Gastroesophageal sphincter (tissue), 4 donors: ENCODE measurements around the gene CFAP251. TPM values are rescaled to one million over a fixed set of nuclear protein-coding genes. Genes with fewer than 3 reads are reported as not detected.
"Not testable (repeated sequence)": the region's sequence is repeated elsewhere in the genome, so short reads cannot be mapped to it uniquely, and the experiment has no call there.

Experiments
- ATAC-seq: fragments of 150-250 bp; one replicate; pipeline ENCODE4 v1.9.1; 2016; ENCODE audit warnings: mild to moderate bottlenecking, moderate library complexity
- H3K27ac ChIP-seq, 4 donors: fragments of 200-600 bp; sonication (generic) in 3 of 4; 1 replicate in 3 of 4; 2 replicates in 1 of 4; pipeline ENCODE4 v1.5.1; 2016 to 2019
- H3K27me3 ChIP-seq: fragments of 200-600 bp; sonication (generic); one replicate; pipeline ENCODE4 v1.5.1; 2019
- H3K36me3 ChIP-seq, 2 donors: fragments of 200-600 bp; sonication (generic); one replicate each; pipeline ENCODE4 v1.5.1; 2019; ENCODE audit warnings: control low read depth in 1 of 2
- H3K4me1 ChIP-seq, 3 donors: fragments of 200-600 bp; sonication (generic); 1 replicate in 2 of 3; 2 replicates in 1 of 3; pipeline ENCODE4 v1.5.1; 2016 to 2019; ENCODE audit warnings: control low read depth in 2 of 3
- H3K4me3 ChIP-seq, 2 donors: fragments of 200-600 bp; sonication (generic); one replicate each; pipeline ENCODE4 v1.5.1; 2019; ENCODE audit warnings: mild to moderate bottlenecking in 1 of 2, moderate library complexity in 1 of 2
- H3K9me3 ChIP-seq, 3 donors: fragments of 200-600 bp; sonication (generic); one replicate each; pipeline ENCODE4 v1.5.1; 2017 to 2019; ENCODE audit warnings: control low read depth in 2 of 3
- CTCF ChIP-seq, 4 experiments: fragments of 200-600 bp in 2 of 4; fragments of 450-650 bp in 2 of 4; sonication (generic) in 1 of 4; IDR thresholded peaks; one replicate each; pipeline ENCODE4 v1.5.1; 2017 to 2019; ENCODE audit warnings: antibody characterized with exemption in 4 of 4, mild to moderate bottlenecking in 2 of 4, moderate library complexity in 2 of 4
- EP300 ChIP-seq: sonication (generic); formaldehyde crosslinking; IDR thresholded peaks from one replicate; pipeline ENCODE4 v1.6.1; 2017; ENCODE audit warnings: antibody characterized with exemption, mild to moderate bottlenecking
- POLR2A ChIP-seq, 2 donors: fragments of 450-650 bp; IDR thresholded peaks; one replicate each; pipeline ENCODE4 v1.6.1; 2017; ENCODE audit warnings: antibody characterized with exemption in 2 of 2, mild to moderate bottlenecking in 2 of 2, moderate library complexity in 1 of 2
- POLR2AphosphoS5 ChIP-seq: sonication (generic); formaldehyde crosslinking; IDR thresholded peaks from one replicate; pipeline ENCODE4 v1.6.1; 2017; ENCODE audit warnings: antibody characterized with exemption
- WGBS, 2 donors: methylation state at CpG; one replicate each; pipeline ENCODE4 v1.1.5; 2018; ENCODE audit warnings: low coverage in 1 of 2; 5-methylcytosine and 5-hydroxymethylcytosine counted together
- total RNA-seq, 4 donors: library from RNA; depleted of rRNA; stranded (reverse); fragments of >200 nt; gene quantifications; one replicate each; pipeline ENCODE4 v1.1.0, GENCODE V29; 2016

CFAP251 gene
- total RNA-seq, 4 donors from 2014 or later, result 0.35 to 1.9 (median 1.2) TPM

GRCh38 chr12:121982950-121983349 is 64.6 kb downstream of the CFAP251 start:
- Histone ChIP-seq H3K27me3 (no peaks in the 10 kb centered on the region), H3K27ac (no peak overlapping the region), H3K4me3 (no peak overlapping the region), H3K36me3 (no peaks in the 10 kb centered on the region), H3K4me1 (no peaks in the 10 kb centered on the region), H3K9me3 (no peaks in the 10 kb centered on the region)
- no peak for ATAC-seq
- WGBS, 2 donors, result 86 to 93% methylated on average over 3 of the region's 6 CpGs
- TF ChIP-seq POLR2A (IDR thresholded peaks at IDR 0.05), result no peak
- no peak for TF ChIP-seq CTCF (IDR thresholded peaks at IDR 0.05)
- TF ChIP-seq POLR2AphosphoS5, result no peak
- no peak for TF ChIP-seq EP300

- ATAC-seq, result no peak
- no peaks in the 10 kb centered on the region for H3K36me3 ChIP-seq
- 56 to 71% methylated on average over 11 to 13 of the region's 13 CpGs for WGBS, 2 donors
- H3K9me3 ChIP-seq, result no peaks in the 10 kb centered on the region
- H3K27ac ChIP-seq, result no peak overlapping the region
- no peaks in the 10 kb centered on the region for H3K27me3 ChIP-seq
- no peaks in the 10 kb centered on the region for H3K4me1 ChIP-seq
- no peak for TF ChIP-seq POLR2AphosphoS5
- no peak for TF ChIP-seq CTCF (IDR thresholded peaks at IDR 0.05)
- H3K4me3 ChIP-seq, result no peak overlapping the region
Observed at GRCh38 chr12:121983536-121984210, 65.3 kb downstream of the CFAP251 start.

- TF ChIP-seq POLR2A (IDR thresholded peaks at IDR 0.05) (no peak), EP300 (no peak), CTCF (IDR thresholded peaks at IDR 0.05) (no peak), POLR2AphosphoS5 (no peak)
- WGBS, 2 donors, result 60 to 62% methylated on average over 5 to 7 of the region's 14 CpGs
- no peaks in the 10 kb centered on the region for H3K36me3 ChIP-seq
- no peaks in the 10 kb centered on the region for H3K27me3 ChIP-seq
- no peak for ATAC-seq
- no peak overlapping the region for H3K27ac ChIP-seq
- H3K9me3 ChIP-seq, result no peaks in the 10 kb centered on the region
- H3K4me3 ChIP-seq, result no peak overlapping the region
- no peaks in the 10 kb centered on the region for H3K4me1 ChIP-seq
Observed at GRCh38 chr12:121986489-121987245, 68.3 kb downstream of the CFAP251 start.

GRCh38 chr12:121988519-121988918 is 70.1 kb downstream of the CFAP251 start:
- 90 to 92% methylated on average over 5 to 6 of the region's 10 CpGs for WGBS, 2 donors
- not testable (repeated sequence) for ATAC-seq, H3K9me3 ChIP-seq, H3K27ac ChIP-seq, H3K27me3 ChIP-seq, H3K4me1 ChIP-seq, H3K36me3 ChIP-seq, H3K4me3 ChIP-seq

GRCh38 chr12:121989276-121990113 is 71.1 kb downstream of the CFAP251 start:
- Histone ChIP-seq H3K36me3 (no peaks in the 10 kb centered on the region), H3K27me3 (no peaks in the 10 kb centered on the region), H3K4me1 (no peaks in the 10 kb centered on the region), H3K27ac (no peak overlapping the region), H3K9me3 (no peaks in the 10 kb centered on the region), H3K4me3 (no peak overlapping the region)
- TF ChIP-seq POLR2A (IDR thresholded peaks at IDR 0.05) (no peak), CTCF (IDR thresholded peaks at IDR 0.05) (no peak), EP300 (no peak), POLR2AphosphoS5 (no peak)
- 72 to 75% methylated on average over 1 to 3 of the region's 14 CpGs for WGBS, 2 donors
- ATAC-seq, result no peak
